Astrocyte of the spinal cord (primary cell): ENCODE measurements around the gene PAN2.

ENCODE experiments used
- DNase-seq: peaks from one replicate; pipeline ENCODE4 v3.0.0; 2011; ENCODE audit warnings: low read depth, low spot score
- H3K4me3 ChIP-seq: 2 replicates; pipeline ENCODE4 v1.5.1; 2011; ENCODE audit warnings: low read depth, mild to moderate bottlenecking, low read length, moderate library complexity
- in situ Hi-C: cut with HindIII; loops from 2 replicates; pipeline ENCODE4 v1.10.0; 2017; ENCODE audit warnings: low sequenced_read_pairs
- TF ChIP-seq, protein P1 (sequence below): IDR thresholded peaks from 2 replicates; pipeline ENCODE4 v1.5.1; 2012; ENCODE audit warnings: low read depth, mild to moderate bottlenecking, low read length, inconsistent platforms

Gene PAN2

DNA sequence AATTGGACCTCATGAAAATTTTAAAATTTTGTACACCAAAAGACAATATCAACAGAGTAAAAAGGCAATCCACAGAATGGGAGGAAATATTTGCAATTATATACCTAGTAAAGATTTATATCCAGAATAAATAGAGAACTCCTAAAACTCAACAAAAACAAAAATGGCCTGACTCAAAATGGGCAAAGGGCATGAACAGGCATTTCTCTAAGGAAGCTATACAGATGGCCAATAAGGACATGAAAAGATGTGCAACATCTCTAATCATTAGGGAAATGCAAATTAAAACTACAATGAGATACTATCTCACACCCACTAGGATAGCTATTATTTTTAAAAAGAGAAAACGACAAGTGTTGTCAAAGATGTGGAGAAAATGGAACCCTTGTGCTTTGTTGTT lies 39.7 kb upstream of the PAN2 start:
- TF ChIP-seq, protein P1, sequence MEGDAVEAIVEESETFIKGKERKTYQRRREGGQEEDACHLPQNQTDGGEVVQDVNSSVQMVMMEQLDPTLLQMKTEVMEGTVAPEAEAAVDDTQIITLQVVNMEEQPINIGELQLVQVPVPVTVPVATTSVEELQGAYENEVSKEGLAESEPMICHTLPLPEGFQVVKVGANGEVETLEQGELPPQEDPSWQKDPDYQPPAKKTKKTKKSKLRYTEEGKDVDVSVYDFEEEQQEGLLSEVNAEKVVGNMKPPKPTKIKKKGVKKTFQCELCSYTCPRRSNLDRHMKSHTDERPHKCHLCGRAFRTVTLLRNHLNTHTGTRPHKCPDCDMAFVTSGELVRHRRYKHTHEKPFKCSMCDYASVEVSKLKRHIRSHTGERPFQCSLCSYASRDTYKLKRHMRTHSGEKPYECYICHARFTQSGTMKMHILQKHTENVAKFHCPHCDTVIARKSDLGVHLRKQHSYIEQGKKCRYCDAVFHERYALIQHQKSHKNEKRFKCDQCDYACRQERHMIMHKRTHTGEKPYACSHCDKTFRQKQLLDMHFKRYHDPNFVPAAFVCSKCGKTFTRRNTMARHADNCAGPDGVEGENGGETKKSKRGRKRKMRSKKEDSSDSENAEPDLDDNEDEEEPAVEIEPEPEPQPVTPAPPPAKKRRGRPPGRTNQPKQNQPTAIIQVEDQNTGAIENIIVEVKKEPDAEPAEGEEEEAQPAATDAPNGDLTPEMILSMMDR = no peak
- DNase-seq = no peak
- in situ Hi-C loops = no loop called here
- H3K4me3 ChIP-seq = no peak overlapping the region

DNA sequence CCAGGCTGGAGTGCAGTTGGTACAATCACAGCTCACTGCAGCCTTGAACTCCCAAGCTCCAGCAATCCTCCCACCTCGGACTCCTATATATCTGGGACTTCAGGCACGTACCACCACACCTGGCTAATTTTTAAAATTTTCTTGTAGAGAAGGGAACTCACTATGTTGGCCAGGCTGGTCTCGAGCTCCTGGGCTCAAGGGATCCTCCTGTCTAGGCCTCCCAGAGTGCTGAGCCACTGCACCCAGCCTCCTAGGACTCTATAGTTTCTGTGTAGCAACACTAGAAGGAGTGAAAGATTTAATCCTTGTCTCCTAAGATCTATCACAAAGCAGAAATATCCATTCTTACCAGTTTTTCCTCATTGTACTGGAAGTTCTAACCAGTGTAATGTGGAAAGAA lies 33.1 kb upstream of the PAN2 start:
- in situ Hi-C loops = no loop called here
- TF ChIP-seq, protein P1 = no peak
- no peak for DNase-seq
- H3K4me3 ChIP-seq = no peak overlapping the region

DNA sequence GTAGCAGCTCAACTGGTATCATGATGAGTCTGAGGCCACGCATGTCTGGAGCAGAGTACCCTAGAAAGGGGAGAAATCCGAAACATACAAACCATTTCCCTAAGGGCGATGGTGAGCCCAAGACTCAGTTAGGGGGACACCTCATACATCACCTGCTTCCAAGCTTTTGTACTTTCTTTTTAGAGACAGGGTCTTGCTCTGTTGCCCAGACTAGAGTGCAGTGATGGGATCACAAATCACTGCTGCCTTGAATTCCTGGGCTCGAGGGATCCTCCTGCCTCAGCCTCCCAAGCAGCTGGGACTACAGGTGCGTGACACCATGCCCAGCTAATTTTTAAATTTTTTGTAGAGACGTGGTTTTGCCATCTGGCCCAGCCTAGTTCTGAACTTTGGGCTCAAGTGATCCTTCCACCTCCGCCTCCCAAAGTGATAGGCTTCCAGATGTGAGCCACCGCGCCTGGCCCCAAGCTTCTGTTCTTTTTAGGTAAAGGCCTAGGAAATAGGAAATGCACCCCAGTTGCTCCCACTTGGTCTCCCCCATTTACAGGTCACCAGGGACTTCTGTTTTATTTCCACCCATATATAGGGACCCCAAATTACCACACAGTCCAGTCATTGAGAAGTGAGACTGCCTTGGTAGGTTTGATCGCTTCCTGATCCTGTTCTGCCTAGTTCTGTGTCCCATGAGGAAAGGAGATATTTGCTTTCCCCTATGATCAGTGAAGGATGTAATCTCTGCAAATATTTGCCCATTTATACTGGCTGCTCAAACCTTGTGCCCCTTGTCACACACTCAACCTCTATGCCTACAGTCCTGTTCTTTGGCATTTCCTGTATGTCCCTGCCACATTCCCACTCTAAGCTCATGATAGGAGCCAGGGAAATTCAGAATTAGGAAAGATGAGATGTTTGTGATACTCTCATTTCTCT lies 28.6 kb upstream of the PAN2 start, which contains the start of gene APOF:
Gene APOF, minus strand, starts transcription at position 728 of the 930 bp plus-strand sequence. Its CDS starts 112 bp downstream, at position 616.
- no peak for DNase-seq
- TF ChIP-seq, protein P1 = no peak
- in situ Hi-C loops = no loop called here
- H3K4me3 ChIP-seq = no peak within 1 kb of the TSS

DNA sequence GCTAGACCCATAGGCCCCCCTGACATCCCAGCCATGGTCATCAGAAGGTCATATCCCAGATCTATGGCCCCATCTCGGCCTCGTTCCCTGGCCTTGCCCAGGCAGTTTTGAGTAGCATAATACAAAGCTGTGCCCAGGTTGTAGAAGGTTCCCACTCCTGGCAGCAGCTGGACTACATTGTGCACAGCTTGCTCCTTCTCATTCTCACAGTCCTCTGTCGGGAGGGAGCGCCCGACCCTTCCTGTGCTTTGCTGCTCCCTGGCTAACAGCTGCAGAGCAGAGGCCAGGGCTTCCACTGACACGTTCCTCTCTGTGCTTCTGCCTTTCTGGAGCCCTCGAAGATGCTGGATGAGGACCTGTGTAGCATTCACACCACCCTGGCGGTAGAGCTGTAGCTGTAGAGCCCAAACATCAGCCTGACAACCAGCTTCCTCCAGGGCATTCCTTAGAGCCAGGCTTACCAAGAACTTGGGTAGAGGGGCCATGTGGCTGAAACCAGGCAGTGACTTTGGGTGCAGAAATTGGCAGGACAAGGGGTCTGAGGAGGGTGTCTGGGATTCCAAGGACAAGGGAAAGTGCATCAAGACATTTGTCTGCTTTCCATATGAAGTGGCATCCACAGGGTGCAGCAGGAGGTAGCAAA lies 27.8 kb upstream of the PAN2 start:
- in situ Hi-C loops = no loop called here
- TF ChIP-seq, protein P1 = no peak
- DNase-seq = no peak
- H3K4me3 ChIP-seq = no peak overlapping the region

DNA sequence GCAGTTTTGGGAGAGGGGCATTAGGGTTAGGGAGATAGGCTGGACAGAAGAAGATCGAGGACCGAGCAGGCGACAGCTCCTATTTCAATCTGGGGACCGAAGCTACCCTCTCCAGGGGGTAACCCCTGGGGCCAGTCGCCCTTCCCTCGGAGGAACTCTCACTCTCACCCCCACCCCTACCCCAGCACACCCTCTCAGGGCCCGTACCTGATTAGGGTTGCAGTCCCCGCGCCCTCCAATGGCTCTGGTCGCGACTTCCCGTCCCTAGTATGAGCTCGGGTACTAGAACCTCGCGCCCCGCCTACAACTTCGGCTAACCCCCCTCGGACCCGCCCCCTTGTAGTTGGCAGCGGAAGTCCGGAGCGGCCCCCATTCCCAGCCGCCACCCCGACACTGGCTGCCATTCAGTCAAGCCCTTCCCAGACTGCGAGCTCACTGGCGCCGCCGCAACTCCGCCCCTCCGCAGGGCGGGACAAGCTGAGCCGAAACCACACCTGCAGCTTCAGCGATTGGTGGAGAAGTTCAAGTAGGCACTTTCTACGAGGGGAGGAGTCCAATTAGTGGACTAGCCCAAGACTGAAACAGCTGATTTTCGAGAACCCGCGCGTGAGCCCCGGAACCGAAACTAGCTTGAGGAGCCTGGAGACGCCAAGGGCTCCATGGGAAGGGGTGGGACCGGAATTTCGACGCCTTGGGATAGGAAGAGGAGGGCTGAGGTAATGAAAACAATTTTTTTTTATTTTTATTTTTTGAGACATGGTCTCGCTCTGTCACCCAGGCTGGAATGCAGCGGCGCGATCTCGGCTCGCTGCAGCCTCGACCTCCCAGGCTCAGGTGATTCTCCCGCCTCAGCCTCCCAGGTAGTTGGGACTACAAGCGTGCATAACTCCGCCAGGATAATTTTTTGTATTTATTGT lies 26.3 kb upstream of the PAN2 start, which contains the start of gene STAT2:
Gene STAT2, minus strand, starts transcription at position 257 of the 917 bp plus-strand sequence. CDS start 3,536 bp downstream, outside the sequence.
- DNase-seq = peak; percentile 100
- TF ChIP-seq, protein P1 = no peak
- in situ Hi-C loops = no loop called here
- peak within 1 kb of the TSS; percentile 98 for H3K4me3 ChIP-seq
